IMR-90 (cell line): ENCODE data around the gene ENKUR. TPM values are rescaled to one million over a fixed set of nuclear protein-coding genes. Genes with fewer than 3 reads are reported as not detected.

Source experiments
- ATAC-seq: fragments of 200-7000 bp; cut with Tn5 transposase; 2 replicates; pipeline ENCODE4 v1.9.1; 2020; ENCODE audit warnings: low read depth, mild to moderate bottlenecking, moderate library complexity
- BruUV-seq: library from RNA; stranded (reverse); fragments of 400-500 nt; replicated peaks from 2 replicates; lab custom pipeline; 2021; lab: Mats Ljungman, UMichigan
- CTCF ChIA-PET: fragments of 300-600 bp; formaldehyde crosslinking; extraction: SDS; loops from one replicate; lab custom pipeline; 2021; ENCODE audit warnings: antibody characterized with exemption; lab: Yijun Ruan, JAX
- POLR2A ChIA-PET: fragments of 300-600 bp; sonication (Branson Sonifier 250); formaldehyde crosslinking; loops from one replicate; lab custom pipeline; 2022; ENCODE audit warnings: antibody characterized with exemption; ENCODE audit not compliant: unreplicated experiment; lab: Charles Lee
- DNase-seq: peaks from one replicate; pipeline ENCODE4 v3.0.0; 2013
- H2AFZ ChIP-seq: replicated peaks from 2 replicates; pipeline ENCODE3; 2013; ENCODE audit warnings: low read length, mild to moderate bottlenecking; ENCODE audit not compliant: poor library complexity
- H2AK5ac ChIP-seq: 2 replicates; pipeline ENCODE4 v1.6.1; 2013; ENCODE audit warnings: low read depth, low read length, inconsistent platforms
- H2AK9ac ChIP-seq: replicated peaks from 2 replicates; pipeline ENCODE3; 2013; ENCODE audit warnings: mild to moderate bottlenecking, low read depth, low read length, moderate library complexity; ENCODE audit not compliant: poor library complexity
- H2BK120ac ChIP-seq: 2 replicates; pipeline ENCODE4 v1.6.1; 2013; ENCODE audit warnings: low read depth, low read length, inconsistent platforms
- H2BK15ac ChIP-seq: 3 replicates; pipeline ENCODE4 v1.6.1; 2013; ENCODE audit warnings: low read depth, low read length, inconsistent platforms
- H2BK20ac ChIP-seq: 2 replicates; pipeline ENCODE4 v1.6.1; 2013; ENCODE audit warnings: low read depth, mild to moderate bottlenecking, inconsistent platforms, low read length, moderate library complexity
- H2BK5ac ChIP-seq: 2 replicates; pipeline ENCODE4 v1.6.1; 2013; ENCODE audit warnings: mild to moderate bottlenecking, low read depth, low read length, inconsistent platforms; ENCODE audit not compliant: poor library complexity, severe bottlenecking
- H3K14ac ChIP-seq: replicated peaks from 2 replicates; pipeline ENCODE4 v1.6.1; 2013; ENCODE audit warnings: low read depth, low read length, inconsistent platforms
- H3K18ac ChIP-seq: 2 replicates; pipeline ENCODE4 v1.6.1; 2013; ENCODE audit warnings: low read depth, low read length, control low read depth
- H3K23ac ChIP-seq: 2 replicates; pipeline ENCODE4 v1.6.1; 2013; ENCODE audit warnings: low read depth, low read length, inconsistent platforms
- H3K27ac ChIP-seq: 2 replicates; pipeline ENCODE4 v1.5.1; 2013; ENCODE audit warnings: mild to moderate bottlenecking, control low read depth, low read length; ENCODE audit not compliant: insufficient read depth
- H3K27me3 ChIP-seq: 2 replicates; pipeline ENCODE4 v1.6.1; 2013; ENCODE audit warnings: low read length; ENCODE audit not compliant: control insufficient read depth, insufficient read depth
- H3K36me3 ChIP-seq: 2 replicates; pipeline ENCODE4 v1.6.1; 2013; ENCODE audit warnings: low read length, mixed read lengths; ENCODE audit not compliant: control insufficient read depth, insufficient read depth
- H3K4ac ChIP-seq: 2 replicates; pipeline ENCODE4 v1.6.1; 2013; ENCODE audit warnings: low read depth, low read length, inconsistent platforms
- H3K4me1 ChIP-seq: 2 replicates; pipeline ENCODE4 v1.6.1; 2013; ENCODE audit warnings: low read length, mixed read lengths; ENCODE audit not compliant: control insufficient read depth, insufficient read depth
- H3K4me2 ChIP-seq: 2 replicates; pipeline ENCODE4 v1.6.1; 2013; ENCODE audit warnings: low read depth, mild to moderate bottlenecking, control low read depth, low read length, moderate library complexity
- H3K4me3 ChIP-seq: 2 replicates; pipeline ENCODE4 v1.5.1; 2013; ENCODE audit warnings: low read depth, mild to moderate bottlenecking, control low read depth, low read length, moderate library complexity; ENCODE audit not compliant: insufficient read depth
- H3K56ac ChIP-seq: 2 replicates; pipeline ENCODE4 v1.6.1; 2013; ENCODE audit warnings: low read length, inconsistent platforms; ENCODE audit not compliant: insufficient read depth; ENCODE audit errors: extremely low read depth
- H3K79me1 ChIP-seq, 2 experiments: 2 replicates each; pipeline ENCODE4 v1.6.1; 2013; ENCODE audit warnings: low read length in 2 of 2, inconsistent platforms in 1 of 2, low read depth in 1 of 2
- H3K9ac ChIP-seq: 2 replicates; pipeline ENCODE4 v1.6.1; 2013; ENCODE audit warnings: low read depth, low read length, control low read depth
- H3K9me1 ChIP-seq: 2 replicates; pipeline ENCODE4 v1.6.1; 2013; ENCODE audit warnings: low read length, inconsistent platforms; ENCODE audit not compliant: insufficient read depth
- H3K9me3 ChIP-seq: 2 replicates; pipeline ENCODE4 v1.6.1; 2013; ENCODE audit warnings: low read length; ENCODE audit not compliant: control insufficient read depth, insufficient read depth
- H4K20me1 ChIP-seq: 2 replicates; pipeline ENCODE4 v1.6.1; 2013; ENCODE audit warnings: low read length, inconsistent platforms; ENCODE audit not compliant: insufficient read depth
- H4K5ac ChIP-seq: 2 replicates; pipeline ENCODE4 v1.6.1; 2013; ENCODE audit warnings: mild to moderate bottlenecking, low read depth, low read length, control low read depth
- H4K8ac ChIP-seq, 2 experiments: 2 replicates each; pipeline ENCODE4 v1.6.1; 2013; ENCODE audit warnings: low read depth in 2 of 2, low read length in 2 of 2, control low read depth in 1 of 2, inconsistent platforms in 1 of 2
- H4K91ac ChIP-seq: 2 replicates; pipeline ENCODE4 v1.6.1; 2013; ENCODE audit warnings: low read depth, low read length, inconsistent platforms; ENCODE audit not compliant: insufficient read depth
- MAZ ChIP-seq: IDR thresholded peaks from 2 replicates; pipeline ENCODE4 v1.6.1; 2012; ENCODE audit warnings: low read depth, mild to moderate bottlenecking, low read length, improper control_type of control experiment, moderate library complexity, borderline replicate concordance
- WGBS, 2 experiments: methylation state at CpG; one replicate each; pipeline versions ENCODE4 v1.1.5 to v1.1.7; 2013; ENCODE audit warnings: missing lambda C conversion rate in 2 of 2; ENCODE audit not compliant: insufficient read length in 1 of 2; ENCODE audit errors: extremely low coverage in 2 of 2; 5-methylcytosine and 5-hydroxymethylcytosine counted together
- dilution Hi-C: fragments of 300-500 bp; cut with HindIII; formaldehyde crosslinking; loops from one replicate; pipeline ENCODE4 v1.14.3; 2018; ENCODE audit warnings: low sequenced_read_pairs; ENCODE audit not compliant: unreplicated experiment
- in situ Hi-C: fragments of 300-500 bp; cut with MboI; formaldehyde crosslinking; loops from 3 replicates; pipeline ENCODE4 v1.14.3; 2019; ENCODE audit warnings: low sequenced_read_pairs, inconsistent platforms, mixed read lengths
- intact Hi-C: fragments of 100-400 bp; cut with micrococcal nuclease; formaldehyde crosslinking; loops from 2 replicates; pipeline ENCODE4 v1.10.0; 2022
- polyA plus RNA-seq, 3 experiments: library from polyadenylated mRNA; depleted of rRNA; stranded (reverse); fragments of >200 nt; gene quantifications; 2 replicates each; pipeline ENCODE4 v1.2.3, GENCODE V29; 2012; ENCODE audit warnings: low replicate concordance in 1 of 3
- total RNA-seq: library from RNA; depleted of rRNA; stranded (reverse); fragments of >200 nt; gene quantifications from 2 replicates; pipeline ENCODE4 v1.2.3, GENCODE V29; 2012

Gene ENKUR
- total and polyA plus RNA-seq, 2 of the 4 experiments (the other 2 are of a cell fraction): not detected

DNA sequence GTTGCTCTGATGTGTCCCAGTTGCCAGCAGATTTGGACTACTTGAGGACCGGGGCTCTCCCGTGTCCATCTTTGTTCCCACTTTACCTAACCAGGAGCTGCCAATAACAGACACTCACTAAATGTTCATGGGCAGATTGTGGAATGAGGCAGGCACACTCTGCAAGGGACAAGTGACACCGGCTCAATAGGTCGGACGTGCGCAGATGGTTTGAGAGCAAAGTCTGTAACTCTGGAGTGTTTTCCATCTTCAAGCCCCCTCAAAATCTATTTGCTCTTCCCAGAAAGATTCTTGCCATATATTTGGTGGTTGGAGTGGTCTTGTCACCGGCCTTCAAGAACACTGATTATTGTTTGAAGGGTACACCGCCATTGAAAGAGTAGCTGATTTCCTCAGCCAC lies 47.7 kb upstream of the ENKUR start:
- no peak for TF ChIP-seq MAZ
- ChIA-PET POLR2A (no interaction called here), CTCF (no interaction called here)
- Histone ChIP-seq H3K14ac (no peak overlapping the region), H4K8ac (no peak overlapping the region), H3K4me2 (no peak overlapping the region), H4K20me1 (no peaks in the 10 kb centered on the region), H3K79me1 (no peaks in the 10 kb centered on the region), H3K4me1 (peaks cover 5% of the 10 kb centered on the region; the same call in 1 of the 2 replicates), H2AFZ (no peak overlapping the region), H3K9me1 (0 out of 2 replicates have a peak, but pooled peaks cover 3% of the 10 kb centered on the region), H3K18ac (no peak overlapping the region), H3K56ac (no peak overlapping the region), H3K36me3 (no peaks in the 10 kb centered on the region), H2BK15ac (no peak overlapping the region), H3K23ac (no peak overlapping the region), H4K5ac (no peak overlapping the region), H3K27ac (no peak overlapping the region), H3K4ac (no peak overlapping the region), H2BK20ac (no peak overlapping the region), H2BK5ac (no peak overlapping the region), H3K27me3 (no peaks in the 10 kb centered on the region), H4K91ac (no peak overlapping the region), H2AK5ac (no peak overlapping the region), H2AK9ac (no peak overlapping the region), H3K4me3 (no peak overlapping the region), H3K9me3 (no peaks in the 10 kb centered on the region), H3K9ac (no peak overlapping the region), H2BK120ac (no peak overlapping the region)
- dilution Hi-C loops (no loop called here), in situ Hi-C loops (no loop called here), intact Hi-C loops (no loop called here)
- WGBS, 2 experiments: no CpG with 5 or more reads among the region's 8 CpGs
- ATAC-seq (no peak), DNase-seq (no peak)
- no TSS peak for BruUV-seq
